Retina (tissue), 1 donor: Measurements from ENCODE around the gene NRP2.

Experiments
- DNase-seq: peaks from one replicate; pipeline ENCODE4 v3.0.0-alpha.2; 2016

Gene NRP2

DNA sequence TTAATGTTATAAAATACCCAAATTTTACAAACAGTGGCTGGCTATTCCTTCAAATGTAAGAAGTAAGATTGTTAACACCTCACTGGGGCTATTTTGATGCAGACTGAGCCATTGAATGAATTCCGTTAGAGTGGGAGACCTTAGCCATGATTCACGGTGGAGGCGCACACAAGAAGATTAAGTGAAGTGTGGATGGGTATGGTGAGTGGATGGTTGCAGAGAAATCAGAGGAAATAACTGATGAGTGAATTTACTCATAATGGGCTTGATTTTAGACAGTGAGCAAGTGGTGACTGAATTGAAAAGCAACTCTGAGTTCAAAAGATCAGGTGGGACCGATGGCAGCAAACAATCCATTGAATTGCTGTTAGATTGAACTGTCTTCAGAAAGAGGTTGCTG is 75.0 kb downstream of the NRP2 start:
- no peak for DNase-seq

DNA sequence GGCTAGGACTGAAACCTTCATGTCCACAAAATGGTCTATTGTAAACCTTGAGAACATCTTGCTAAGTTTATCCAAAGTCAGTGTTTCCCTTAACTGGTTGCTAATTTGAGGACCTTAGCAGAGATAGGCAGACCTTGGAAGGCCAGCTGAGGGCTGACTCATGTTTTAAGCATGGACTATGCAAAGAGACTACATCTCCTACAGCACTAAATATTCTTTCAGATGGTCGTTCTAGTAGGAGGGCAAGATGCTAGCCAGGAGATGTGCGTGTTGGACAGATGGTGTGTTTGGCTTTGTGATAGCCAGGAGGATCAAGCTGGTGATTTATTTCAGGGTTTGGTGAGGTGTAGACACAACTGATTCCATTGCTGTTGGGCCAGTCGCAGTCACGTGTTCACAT is 75.8 kb downstream of the NRP2 start:
- no peak for DNase-seq

GRCh38 chr2:205758500-205758899 is 76.2 kb downstream of the NRP2 start:
- DNase-seq, result no peak

GRCh38 chr2:205759257-205759656 is 77.0 kb downstream of the NRP2 start:
- no peak for DNase-seq

GRCh38 chr2:205759732-205760131 is 77.4 kb downstream of the NRP2 start:
- no peak for DNase-seq

DNA sequence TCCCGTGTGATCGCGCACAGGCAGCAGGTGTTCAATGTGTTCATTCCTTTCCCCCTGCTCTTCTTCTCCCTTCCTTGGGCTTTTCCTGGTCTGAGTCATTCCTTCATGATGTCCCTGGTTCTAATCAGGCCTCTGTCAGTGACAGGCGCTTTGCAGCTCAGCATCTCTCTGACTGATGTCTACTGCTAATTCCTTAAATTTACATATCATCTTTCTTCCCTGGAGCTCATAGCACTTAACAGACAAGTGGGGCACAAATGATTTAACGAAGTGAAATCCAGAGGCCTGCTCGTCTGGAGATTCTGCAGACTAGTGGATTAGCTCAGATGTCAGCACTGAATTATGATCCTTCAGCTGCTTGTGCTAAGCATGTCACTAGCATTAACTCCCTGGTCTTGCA is 77.9 kb downstream of the NRP2 start:
- no peak for DNase-seq

GRCh38 chr2:205761421-205761820 is 79.1 kb downstream of the NRP2 start:
- no peak for DNase-seq

DNA sequence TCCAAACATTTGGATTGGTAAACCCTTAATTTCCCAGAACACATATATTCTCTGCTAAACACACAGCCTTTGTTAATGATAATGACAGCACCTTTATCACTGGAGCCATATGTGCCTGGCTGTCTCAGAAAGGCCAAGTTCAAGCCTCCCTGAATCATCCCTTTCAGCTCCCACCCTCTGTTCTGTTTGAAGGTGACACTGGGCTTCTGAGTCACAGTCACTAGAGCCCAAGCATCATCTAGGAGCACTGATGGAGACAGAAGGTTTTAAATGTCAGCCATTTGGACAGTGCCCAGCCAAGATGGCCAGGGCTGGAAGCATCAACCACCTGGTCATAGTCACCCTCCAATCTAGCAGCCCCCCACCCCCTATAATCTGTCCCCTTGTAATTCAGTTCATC is 80.6 kb downstream of the NRP2 start:
- DNase-seq, result no peak

GRCh38 chr2:205763708-205764211 is 81.5 kb downstream of the NRP2 start:
- DNase-seq, result peak; percentile 78

- no peak for DNase-seq
Measured at GRCh38 chr2:205764270-205764746, 82.0 kb downstream of the NRP2 start.

DNA sequence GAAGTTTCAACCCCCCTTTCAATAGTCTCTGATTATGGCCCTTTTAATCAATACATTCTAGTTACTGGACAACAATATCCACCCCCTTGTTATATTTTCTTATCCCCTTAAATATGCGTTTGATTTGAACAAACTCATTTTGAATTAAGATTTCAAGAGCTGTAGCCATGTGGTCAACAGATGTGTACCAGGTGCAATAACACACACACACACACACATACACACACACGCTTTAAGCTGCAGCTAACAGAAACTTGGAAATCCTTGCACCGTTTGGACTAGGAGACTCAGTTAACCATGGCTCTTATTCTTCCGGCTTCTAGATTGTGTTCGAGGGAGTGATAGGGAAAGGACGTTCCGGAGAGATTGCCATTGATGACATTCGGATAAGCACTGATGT is 82.8 kb downstream of the NRP2 start:
- DNase-seq, result no peak

DNA sequence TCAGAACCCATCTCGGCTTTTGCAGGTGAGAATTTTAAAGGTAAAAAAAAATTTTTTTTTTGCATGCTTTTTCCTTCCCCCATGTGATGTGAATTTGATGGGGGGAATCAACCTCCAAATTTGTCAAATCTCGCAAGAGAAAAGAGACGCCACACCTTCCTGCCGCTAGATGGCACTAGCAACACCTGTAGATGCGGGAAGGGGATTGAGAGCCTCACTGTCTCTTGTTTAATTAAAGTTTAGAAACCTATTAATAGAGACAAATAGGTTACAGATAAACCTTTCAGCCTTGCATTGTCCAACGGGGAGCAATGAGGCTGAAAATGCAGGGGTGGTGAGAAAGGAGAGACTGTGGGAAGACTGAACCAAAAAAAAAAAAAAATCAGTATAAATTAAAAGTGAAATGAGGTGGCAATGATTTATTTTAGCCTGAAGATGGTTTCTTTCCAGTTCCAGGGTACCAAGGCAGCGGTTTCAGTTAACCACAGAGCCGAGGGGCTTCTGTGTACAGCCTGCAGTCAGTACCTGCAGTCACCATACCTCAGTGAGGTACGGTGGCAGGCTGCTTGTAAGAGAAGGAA is 84.6 kb downstream of the NRP2 start:
- DNase-seq, result peak; percentile 69

GRCh38 chr2:205767617-205768016 is 85.3 kb downstream of the NRP2 start:
- no peak for DNase-seq

- DNase-seq, result no peak
Measured at GRCh38 chr2:205768341-205768740, 86.0 kb downstream of the NRP2 start.

- DNase-seq, result no peak
Measured at GRCh38 chr2:205768815-205769494, 86.7 kb downstream of the NRP2 start.

DNA sequence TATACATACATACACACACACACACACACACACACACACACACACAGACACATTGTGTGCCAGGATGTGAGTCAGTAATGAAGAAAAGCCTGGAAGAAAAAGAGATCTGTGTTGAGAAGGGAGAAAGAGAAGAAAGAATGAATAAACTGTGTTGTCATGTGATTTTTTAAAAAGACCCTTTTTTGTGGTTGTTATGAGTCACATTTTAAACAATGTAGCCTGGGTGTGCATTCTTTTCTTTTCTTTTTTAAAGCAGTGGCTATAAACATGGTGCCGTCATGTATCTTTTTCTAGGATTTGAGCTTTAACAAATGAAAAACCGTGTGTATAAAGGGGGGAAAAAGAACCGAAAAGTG is 87.2 kb downstream of the NRP2 start:
- no peak for DNase-seq

DNA sequence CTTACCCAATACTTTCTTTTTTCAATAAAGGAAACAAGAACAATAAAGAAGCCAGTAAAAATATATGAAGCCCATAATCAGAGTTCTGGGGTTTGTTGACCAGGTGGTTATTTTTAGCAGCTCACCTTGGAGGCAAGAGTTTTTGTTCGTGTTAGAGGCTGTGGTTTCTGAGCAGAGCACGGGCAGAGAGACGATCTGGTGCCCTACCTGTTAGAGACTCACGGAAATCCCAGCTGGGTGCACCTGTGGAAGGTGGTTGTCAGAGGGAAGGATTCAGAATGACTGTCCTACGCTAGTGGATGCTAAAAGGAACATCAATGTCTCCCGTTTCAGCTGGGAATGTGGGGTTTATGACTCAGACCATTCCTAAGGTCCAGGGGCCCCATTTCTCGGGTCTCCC is 87.6 kb downstream of the NRP2 start:
- DNase-seq, result no peak

DNA sequence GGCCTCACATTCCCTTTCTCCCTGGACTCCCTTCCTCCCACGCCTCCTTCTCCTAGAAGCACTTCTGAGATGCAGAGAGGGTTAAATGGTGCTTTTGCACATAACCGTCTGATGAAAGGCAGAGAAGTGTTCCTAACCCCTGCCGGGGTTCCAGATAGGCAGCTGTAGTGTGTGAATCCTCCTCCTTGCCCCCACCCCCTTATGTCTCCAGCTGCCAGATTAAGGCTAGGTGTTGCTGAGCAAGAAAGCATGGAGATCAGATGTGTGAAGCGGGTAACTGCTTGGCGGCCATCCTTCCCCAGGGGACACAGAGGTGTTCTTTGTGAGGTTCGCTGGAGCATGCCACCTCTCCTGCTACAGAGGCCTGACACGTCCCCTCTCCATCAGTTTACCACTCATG is 88.3 kb downstream of the NRP2 start:
- DNase-seq, result no peak

- no peak for DNase-seq
Measured at GRCh38 chr2:205771031-205771430, 88.7 kb downstream of the NRP2 start.

DNA sequence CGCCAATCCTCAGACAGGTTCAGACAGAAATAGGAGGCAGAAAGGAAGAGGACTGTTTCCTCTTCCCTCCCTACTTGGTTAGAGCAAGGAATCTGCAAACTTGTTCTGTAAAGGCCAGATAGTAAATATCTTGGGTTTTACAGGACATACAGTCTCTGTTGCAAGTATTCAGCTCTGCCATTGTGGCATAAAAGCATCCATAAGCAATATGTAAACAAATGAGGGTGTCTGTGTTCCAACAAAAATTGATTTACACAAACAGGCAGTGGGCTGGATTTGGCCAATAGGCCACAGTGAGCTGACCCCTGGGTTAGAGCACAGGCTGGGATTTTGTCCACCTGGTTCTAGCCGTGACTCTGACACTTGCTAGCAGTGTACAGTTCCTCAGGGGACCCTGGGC is 89.4 kb downstream of the NRP2 start:
- no peak for DNase-seq

DNA sequence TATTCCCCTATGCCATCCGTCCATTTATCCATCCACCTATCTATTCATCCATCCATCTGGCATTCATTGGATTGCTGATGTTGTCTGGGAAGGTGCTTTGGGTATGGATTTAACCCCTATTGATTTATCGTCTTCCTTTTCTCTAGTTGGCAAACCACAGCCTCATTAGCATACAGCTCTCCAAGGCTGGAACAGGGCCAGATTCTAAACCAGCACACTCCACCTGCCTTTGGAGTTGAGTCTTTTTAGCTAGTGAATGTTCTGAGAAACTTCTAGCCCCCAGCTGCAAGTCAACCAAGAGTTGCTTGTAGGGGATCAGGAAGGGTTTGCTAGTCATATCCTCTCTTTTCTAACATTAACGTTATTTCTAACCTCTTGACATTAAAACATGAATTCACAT is 90.7 kb downstream of the NRP2 start:
- no peak for DNase-seq

DNA sequence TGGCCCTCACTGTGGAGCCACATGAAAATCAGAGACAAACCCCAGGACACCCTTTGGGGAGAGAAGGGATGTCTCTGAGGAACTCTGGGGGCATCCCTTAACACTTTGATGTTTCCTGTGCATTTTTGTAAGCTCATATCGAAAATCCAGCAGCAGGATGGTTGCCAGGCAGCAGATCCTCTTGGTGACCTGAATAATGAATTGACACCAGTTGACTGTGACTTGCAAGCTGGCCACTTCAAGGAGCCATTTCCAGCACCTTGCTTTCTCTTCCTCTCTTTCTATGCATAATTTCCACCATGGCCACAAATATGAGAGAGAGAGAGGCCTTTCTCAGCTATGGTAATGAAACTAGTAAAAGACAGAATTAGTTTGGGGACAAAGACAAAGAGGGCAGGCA is 91.7 kb downstream of the NRP2 start:
- no peak for DNase-seq

DNA sequence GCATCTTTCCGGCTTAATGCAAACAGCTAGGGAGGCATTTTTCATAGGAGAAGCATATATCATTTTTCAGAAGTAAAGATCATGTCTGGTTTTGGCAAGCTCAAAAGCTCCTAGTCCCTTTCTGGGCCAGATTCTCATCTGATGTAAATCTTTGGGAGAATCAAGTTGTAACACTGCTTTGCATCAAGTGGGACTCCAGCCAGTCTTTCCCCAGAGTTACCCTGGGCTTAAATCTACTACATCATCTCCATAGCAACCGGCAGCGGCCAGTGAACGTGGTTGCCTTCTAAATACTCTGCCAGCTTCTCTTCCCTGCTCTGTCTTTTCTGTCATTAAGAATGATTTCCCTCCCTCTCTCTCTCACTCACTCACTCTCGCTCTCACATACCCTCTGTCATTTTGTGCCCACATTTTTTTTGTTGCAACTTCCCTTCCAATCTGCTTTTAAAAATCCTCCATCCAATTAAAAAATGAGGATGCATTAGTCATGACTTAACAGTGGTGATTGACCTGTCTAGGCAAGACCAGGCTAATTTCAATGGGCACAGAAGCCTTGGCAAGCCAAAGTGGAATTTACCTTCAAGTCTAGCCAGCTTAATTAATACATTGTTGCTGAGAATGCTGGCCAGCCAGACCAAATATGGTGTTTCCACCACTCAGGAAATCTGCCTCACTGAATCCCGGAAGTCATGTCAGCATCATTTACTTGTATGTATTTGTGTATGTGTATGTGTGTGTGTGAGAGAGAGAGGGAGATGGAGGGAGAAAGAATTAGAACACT is 93.0 kb downstream of the NRP2 start:
- DNase-seq, result no peak

- no peak for DNase-seq
Measured at GRCh38 chr2:205776139-205776538, 93.8 kb downstream of the NRP2 start.
